Body of pancreas (tissue), 4 donors: Measurements from ENCODE around the gene THADA.

ENCODE experiments used
- CTCF ChIP-seq, 7 experiments: fragments of 450-650 bp in 4 of 7; fragments of 200-600 bp in 3 of 7; sonication (generic) in 3 of 7; IDR thresholded peaks; one replicate each; pipeline ENCODE4 v1.5.1; 2016 to 2019; ENCODE audit warnings: antibody characterized with exemption in 7 of 7
- POLR2A ChIP-seq, 3 donors: fragments of 450-650 bp; IDR thresholded peaks; one replicate each; pipeline ENCODE4 v1.6.1; 2016; ENCODE audit warnings: antibody characterized with exemption in 3 of 3, mild to moderate bottlenecking in 2 of 3

- no peak for TF ChIP-seq CTCF (IDR thresholded peaks at IDR 0.05)
- TF ChIP-seq POLR2A (IDR thresholded peaks at IDR 0.05), result no peak
Observed at GRCh38 chr2:43482961-43483360, 112.9 kb downstream of the THADA start.
